Colon (tissue), 2 donors: ENCODE measurements around the gene TCEA2.

Source experiments
- FAIRE-seq: peaks from 2 replicates; lab custom pipeline; 2012; peaks lifted over from hg19 to GRCh38; lab: Jason Lieb, UNC
- donor health status: control.
- donor health status: control.

The TCEA2 gene

DNA sequence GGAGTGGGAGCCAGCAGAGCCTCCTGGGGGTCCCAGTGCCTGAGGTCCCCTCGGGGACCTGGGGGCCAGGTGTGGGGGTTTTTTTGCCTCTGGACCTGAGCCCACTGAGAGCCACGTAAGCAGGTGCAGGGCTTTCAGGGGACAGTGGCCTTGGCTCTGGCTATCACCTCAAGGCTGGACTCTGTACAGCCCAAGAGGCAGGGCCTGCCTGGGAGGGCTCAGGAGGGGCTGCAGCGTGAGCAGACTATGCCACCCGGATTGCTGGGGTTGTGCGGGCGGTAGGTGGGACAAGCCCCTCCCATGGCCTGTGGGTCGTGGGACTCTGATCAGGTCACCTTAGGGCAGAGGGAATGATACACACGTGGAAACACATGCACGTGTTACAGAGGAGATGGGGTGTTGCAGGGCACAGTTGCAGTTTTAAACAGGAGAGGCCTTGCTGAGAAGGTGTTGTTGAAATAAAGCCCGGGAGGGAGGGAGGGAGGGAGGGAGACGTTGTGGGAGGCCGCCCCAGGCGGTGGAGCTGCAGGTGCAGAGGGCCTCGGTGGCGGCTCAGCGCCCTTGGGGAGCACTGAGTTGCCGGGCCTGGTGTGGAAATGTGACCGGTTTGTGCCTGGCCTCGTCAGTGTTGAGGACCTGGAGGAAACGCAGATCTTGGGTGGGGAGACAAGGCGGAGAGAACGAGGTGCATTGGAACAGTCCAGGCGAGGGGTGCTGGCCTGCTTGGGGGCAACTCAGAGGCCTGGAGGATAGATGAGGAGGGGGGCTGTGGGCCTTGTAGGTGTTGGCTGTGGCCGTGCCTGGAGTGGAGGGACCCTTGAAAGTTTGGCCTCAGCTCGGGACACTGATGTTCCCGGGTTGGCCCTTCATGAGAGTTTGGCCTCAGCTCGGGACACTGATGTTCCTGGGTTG, 2.3 kb downstream of the TCEA2 start:
- no peak for FAIRE-seq

DNA sequence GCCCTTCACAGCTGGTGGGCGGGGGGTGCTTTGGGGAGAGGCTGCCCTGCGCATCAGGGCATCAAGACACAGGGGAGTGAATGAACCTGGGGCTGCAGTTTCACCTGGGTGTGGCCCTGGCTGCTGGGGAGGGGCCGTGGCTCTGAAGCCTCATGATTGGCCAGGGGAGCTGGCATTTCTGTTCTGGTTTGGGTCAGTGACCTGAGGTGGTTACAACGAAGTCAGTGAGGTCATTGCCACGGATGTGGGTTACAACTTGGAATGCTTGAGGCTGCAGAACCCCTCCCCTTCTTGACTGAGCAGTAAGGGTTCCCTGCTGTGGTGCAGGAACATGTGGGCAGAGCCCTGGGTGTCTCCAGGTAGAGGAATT, 3.0 kb downstream of the TCEA2 start:
- no peak for FAIRE-seq

DNA sequence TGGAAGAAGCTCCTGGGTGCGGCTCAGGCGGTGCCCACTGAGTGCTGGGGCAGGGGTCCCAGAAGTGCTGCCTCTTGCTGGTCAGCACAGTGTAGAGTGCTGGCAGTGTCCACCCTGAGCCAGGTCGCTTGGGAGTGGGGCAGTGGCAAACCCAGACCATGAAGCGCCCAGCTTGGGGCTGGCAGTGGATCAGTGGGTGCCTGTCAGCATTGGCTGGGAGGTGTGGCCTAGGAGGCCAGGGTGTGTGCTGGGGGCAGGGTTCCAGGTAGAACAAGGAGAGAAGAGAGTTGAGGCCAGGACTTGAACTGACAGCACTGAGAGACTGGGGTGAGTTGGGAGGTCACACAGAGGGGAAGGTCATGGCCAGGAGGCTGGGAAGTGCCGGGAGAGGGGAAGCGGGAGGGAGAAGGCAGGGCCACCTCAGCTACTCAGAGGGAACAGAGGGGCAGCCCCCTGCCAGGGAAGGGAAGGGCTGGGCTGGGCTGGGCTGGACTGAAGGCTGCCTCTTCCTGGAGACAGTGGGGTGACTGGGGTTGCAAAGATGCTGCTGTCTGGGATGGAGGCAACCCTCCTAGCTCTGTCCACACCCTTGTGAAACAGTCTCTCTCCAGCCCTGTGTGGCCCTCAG, 4.1 kb downstream of the TCEA2 start:
- FAIRE-seq: no peak

DNA sequence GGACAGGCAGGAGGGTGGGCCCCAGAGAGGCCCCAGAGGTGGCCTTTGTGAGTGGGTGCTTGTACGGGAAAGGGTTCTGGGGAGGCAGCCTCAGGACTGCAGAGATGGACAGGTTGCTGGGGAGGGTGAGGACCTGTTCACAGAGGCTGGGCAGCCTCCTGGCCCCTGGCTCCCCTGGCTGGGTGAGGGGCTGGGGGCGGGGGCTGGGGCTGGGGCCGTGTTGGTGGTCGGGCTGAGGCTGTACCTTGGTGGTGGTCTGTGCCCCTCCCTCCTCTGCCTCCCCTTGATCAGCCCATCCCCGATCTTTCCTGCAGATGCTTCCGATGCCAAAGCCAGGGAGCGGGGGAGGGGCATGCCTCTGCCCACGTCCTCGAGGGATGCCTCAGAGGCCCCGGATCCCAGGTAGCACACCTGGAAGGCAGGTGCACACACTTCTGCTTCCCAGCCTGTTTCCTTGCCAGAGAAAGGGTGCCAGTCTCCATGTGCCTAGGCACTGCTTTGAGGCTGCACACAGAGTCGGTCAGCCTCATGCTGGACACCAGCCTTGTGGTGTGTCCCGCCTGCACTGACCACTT, 4.8 kb downstream of the TCEA2 start:
- no peak for FAIRE-seq

DNA sequence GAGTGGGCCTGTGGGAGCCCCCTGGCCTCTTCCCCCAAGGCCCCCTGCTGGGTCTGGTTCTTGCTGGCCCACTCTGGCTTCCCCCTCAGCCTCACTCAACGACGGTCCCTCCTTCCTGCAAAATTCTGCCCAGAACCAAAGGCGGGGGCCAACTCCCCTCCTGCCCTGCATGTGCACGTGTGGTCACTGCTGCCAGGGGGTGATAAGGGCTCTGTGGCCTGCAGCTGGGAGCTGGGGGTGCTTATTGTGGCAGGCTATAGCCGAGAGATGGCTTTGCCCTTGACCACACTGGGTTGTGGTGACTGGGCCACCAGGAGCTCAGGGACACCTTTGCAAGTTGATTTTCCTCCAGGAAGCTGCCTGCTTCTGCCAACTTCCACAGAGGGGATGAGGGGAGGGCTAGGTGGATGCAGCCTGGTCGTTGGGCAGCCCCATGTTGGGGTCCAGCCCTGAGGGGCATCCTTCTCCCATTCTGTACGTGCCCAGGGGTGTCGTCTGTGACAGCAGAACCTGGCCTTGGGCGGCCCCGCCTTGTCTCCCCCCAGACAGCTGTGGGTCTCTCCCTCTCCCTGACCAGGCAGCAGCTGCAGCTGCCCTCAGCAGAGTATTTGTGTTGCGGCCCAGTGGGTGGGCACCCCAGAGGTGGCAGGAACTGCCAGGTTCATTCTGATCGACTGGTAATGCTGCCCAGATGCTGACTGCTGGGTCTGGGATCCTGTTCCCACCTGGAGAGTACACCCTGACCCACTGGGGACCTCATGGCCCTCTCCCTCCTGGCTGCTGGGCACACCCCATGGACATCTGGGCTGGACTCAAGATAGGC, 5.6 kb downstream of the TCEA2 start:
- FAIRE-seq: no peak

DNA sequence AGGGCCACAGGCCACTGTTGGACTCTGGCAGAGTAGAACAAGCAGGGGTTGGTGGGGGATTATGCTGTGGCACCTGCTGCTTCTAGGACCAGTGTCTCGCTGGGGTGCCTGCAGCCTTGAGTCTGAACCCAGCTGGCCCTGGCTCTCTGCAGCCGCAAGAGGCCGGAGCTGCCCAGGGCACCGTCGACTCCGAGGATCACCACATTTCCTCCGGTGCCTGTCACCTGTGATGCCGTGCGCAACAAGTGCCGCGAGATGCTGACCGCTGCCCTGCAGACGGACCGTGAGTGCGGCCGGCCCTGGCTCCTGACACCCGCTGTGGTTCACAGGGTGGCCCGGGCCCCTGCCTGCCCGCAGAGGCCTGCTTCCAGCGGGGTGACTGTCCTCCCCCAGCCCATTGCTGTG, 6.2 kb downstream of the TCEA2 start:
- no peak for FAIRE-seq

DNA sequence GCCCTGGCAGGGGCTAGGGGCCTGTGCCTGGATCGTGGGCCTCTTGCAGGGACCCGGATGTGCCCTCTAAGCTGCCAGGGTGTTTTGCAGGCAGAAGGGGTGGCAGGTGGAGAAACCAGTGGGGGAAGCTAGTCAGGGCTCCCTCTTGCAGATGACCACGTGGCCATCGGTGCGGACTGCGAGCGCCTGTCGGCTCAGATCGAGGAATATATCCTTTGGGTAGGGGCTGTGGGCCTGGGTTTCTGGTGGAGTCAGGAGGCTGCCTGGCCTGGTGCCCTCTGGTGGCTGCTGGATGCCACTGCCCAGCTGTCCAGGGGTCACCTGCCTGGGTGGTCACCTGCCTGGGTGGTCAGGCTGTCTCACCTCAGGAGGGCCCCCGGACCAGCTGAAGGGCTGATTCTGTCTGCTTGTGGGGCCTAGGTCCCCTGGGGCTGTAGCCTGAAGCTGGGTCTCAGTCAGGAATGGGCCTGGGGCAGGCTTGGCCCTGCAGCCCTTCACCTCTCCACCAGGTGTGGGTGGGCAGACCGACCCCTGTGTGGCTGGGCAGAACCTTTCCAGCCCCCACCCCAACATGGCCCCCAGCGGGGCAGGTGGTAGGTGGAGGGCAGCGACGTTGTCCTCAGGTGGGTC, 6.7 kb downstream of the TCEA2 start:
- FAIRE-seq: no peak

- no peak for FAIRE-seq
These were observed 7.4 kb downstream of the TCEA2 start for GRCh38 chr20:64070244-64070993.

- FAIRE-seq: no peak
These were observed 8.6 kb downstream of the TCEA2 start for GRCh38 chr20:64071341-64072332.

- no peak for FAIRE-seq
These were observed 9.6 kb downstream of the TCEA2 start for GRCh38 chr20:64072498-64073063.

- FAIRE-seq: no peak
These were observed 10.6 kb downstream of the TCEA2 start for GRCh38 chr20:64073476-64074183.

GRCh38 chr20:64074184-64074789, 11.3 kb downstream of the TCEA2 start:
- FAIRE-seq: no peak

- no peak for FAIRE-seq
These were observed 12.0 kb downstream of the TCEA2 start for GRCh38 chr20:64074963-64075362.

DNA sequence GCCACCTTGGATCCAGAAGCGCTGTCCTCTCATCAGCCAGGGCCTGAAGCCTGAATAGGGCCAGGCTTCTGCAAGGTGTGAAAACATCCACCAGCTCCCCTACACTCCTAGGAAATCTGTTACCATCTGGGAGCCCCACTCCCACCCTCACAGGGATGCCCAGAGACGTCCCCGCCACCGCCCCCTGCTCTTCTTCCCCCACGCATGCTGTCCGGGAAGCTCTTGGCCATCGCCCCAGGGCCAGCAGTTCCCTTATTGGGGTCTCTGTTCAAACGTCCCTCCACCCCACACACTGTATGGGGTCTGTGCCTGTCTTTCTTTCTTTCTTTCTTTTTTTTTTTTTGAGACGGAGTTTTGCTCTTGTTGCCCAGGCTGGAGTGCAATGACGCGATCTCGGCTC, 12.6 kb downstream of the TCEA2 start:
- FAIRE-seq: no peak

DNA sequence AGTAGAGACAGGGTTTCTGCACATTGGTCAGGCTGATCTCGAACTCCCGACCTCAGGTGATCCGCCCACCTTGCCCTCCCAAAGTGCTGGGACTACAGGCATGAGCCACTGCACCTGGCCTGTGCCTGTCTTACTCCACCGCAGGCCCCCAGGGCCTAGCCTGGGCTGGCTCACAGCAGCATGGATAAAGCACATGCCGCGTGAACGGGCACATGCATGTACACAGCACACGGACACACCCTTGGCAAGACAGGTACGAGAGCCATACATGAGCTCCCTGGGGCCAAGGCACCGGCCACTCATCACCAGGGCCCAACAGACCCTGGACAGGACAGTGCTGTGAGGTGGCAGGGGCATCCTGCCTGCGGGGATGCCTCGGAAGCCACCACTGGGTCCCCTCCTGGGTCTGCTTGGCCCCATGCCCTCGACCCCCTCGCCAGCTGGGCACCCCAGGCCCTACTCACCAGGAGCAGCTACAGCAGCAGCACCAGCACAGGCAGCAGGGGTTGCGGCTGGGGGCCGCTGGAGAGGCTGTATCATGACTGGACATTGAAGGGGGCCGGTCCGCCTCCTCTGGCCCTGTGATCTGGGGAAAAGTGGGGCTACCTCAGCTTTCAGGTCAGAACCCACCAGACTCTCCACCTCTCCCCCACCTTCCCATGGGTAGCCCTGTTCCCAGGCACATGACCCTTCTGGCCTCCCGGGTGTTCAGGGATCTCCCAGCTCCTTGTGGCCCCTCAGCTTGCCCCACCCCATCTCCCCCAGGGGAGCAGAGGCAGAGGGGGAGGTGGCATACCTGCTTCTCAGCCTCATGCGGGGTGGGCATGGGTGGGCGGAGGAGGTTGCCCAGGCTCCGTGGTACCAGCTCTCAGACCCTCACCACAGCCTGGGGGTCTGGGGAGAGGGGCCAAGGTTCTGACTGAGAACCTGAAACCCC, 13.3 kb downstream of the TCEA2 start:
- FAIRE-seq: no peak

GRCh38 chr20:64077094-64077493, 14.1 kb downstream of the TCEA2 start:
- no peak for FAIRE-seq

GRCh38 chr20:64077541-64077875, 14.5 kb downstream of the TCEA2 start:
- FAIRE-seq: no peak
